ENCODE data around the gene ZBTB6.

DNA sequence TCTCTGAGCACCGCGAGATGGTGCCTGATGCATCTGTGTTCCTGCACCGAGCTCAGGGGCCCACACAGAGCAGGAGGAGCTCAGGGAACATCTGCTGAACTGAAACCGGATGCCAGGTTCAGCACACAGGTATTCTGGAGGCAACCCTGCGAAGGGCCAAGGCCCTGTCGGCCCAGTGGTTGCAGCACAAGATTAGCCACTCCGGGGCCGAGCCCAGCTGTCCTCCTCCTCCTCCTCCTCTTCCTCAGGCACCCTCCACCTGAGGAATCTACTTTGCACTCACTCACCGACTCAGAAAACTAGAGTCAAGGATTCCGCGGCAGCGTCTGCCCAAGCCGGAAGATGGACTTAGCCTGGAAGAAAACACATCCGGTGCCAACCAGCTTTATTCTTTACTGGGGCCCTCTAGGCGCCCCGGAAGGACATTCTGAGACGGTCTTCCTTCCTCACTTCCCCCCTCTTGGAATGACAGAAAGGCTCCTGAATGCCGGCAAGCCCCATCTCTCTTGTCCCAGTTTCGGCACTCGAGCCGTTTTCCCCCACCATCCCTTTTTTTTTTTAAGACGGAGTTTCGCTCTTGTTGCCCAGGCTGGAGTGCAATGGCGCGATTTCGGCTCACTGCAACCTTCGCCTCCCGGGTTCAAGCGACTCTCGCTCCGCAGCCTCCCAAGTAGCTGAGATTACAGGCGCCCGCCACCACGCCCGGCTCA is at the start of gene ZBTB6:
- no peak for TF ChIP-seq ZNF239 (tag by site-specific recombination; IDR thresholded peaks at IDR 0.05)
- TF ChIP-seq, protein P1, sequence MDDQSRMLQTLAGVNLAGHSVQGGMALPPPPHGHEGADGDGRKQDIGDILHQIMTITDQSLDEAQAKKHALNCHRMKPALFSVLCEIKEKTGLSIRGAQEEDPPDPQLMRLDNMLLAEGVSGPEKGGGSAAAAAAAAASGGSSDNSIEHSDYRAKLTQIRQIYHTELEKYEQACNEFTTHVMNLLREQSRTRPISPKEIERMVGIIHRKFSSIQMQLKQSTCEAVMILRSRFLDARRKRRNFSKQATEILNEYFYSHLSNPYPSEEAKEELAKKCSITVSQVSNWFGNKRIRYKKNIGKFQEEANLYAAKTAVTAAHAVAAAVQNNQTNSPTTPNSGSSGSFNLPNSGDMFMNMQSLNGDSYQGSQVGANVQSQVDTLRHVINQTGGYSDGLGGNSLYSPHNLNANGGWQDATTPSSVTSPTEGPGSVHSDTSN (CRISPR knock-in tag; IDR thresholded peaks at IDR 0.05) = no peak
- TF ChIP-seq REPIN1 (tag by site-specific recombination; IDR thresholded peaks at IDR 0.05; ENCODE audit: low read depth) = no peak
- TF ChIP-seq ZNF175 (tag by site-specific recombination; IDR thresholded peaks at IDR 0.05) = no peak
- TF ChIP-seq YY1 (tag by site-specific recombination; IDR thresholded peaks at IDR 0.05) = no peak
- peak; percentile 21; the same call in 1 of the 2 replicates for TF ChIP-seq ZNF24 (tag by site-specific recombination; IDR thresholded peaks at IDR 0.05)
- TF ChIP-seq, protein P2, sequence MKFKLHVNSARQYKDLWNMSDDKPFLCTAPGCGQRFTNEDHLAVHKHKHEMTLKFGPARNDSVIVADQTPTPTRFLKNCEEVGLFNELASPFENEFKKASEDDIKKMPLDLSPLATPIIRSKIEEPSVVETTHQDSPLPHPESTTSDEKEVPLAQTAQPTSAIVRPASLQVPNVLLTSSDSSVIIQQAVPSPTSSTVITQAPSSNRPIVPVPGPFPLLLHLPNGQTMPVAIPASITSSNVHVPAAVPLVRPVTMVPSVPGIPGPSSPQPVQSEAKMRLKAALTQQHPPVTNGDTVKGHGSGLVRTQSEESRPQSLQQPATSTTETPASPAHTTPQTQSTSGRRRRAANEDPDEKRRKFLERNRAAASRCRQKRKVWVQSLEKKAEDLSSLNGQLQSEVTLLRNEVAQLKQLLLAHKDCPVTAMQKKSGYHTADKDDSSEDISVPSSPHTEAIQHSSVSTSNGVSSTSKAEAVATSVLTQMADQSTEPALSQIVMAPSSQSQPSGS (tag by site-specific recombination; IDR thresholded peaks at IDR 0.05; ENCODE audit: low read depth) = no peak

Measured in HEK293 (cell line).